ENCODE measurements around the gene RAB27A. TPM values are rescaled to one million over a fixed set of nuclear protein-coding genes. Genes with fewer than 3 reads are reported as not detected.

The RAB27A gene
- total and polyA plus RNA-seq, 2 of the 13 experiments (the other 11 are each of a cell fraction or from before 2014, with no cell fraction given): 3.4 to 8.1 TPM

- peak; percentile 88 for TF ChIP-seq ZMYM3 (CRISPR knock-in tag; IDR thresholded peaks at IDR 0.05)
- TF ChIP-seq USF2 (IDR thresholded peaks at IDR 0.05; ENCODE audit: low read depth, low read length): no peak
- no peak for TF ChIP-seq USF2 (CRISPR knock-in tag; IDR thresholded peaks at IDR 0.05; ENCODE audit: borderline replicate concordance)
- TF ChIP-seq, protein P1, sequence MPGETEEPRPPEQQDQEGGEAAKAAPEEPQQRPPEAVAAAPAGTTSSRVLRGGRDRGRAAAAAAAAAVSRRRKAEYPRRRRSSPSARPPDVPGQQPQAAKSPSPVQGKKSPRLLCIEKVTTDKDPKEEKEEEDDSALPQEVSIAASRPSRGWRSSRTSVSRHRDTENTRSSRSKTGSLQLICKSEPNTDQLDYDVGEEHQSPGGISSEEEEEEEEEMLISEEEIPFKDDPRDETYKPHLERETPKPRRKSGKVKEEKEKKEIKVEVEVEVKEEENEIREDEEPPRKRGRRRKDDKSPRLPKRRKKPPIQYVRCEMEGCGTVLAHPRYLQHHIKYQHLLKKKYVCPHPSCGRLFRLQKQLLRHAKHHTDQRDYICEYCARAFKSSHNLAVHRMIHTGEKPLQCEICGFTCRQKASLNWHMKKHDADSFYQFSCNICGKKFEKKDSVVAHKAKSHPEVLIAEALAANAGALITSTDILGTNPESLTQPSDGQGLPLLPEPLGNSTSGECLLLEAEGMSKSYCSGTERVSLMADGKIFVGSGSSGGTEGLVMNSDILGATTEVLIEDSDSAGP (CRISPR knock-in tag; IDR thresholded peaks at IDR 0.05; ENCODE audit: borderline replicate concordance): peak; percentile 83
- peak; percentile 81 for TF ChIP-seq POLR2AphosphoS5 (IDR thresholded peaks at IDR 0.05; ENCODE audit: low read depth, low read length)
- TF ChIP-seq ZNF563 (CRISPR knock-in tag; IDR thresholded peaks at IDR 0.05): peak; percentile 55; the same call in 1 of the 2 replicates
- TF ChIP-seq GTF3A (CRISPR knock-in tag; conservative IDR thresholded peaks at IDR 0.05): peak; percentile 77; the same call in 1 of the 2 replicates
- no peak for TF ChIP-seq DPF2 (CRISPR knock-in tag; IDR thresholded peaks at IDR 0.05; ENCODE audit: borderline replicate concordance, low read depth)
- TF ChIP-seq YEATS4 (CRISPR knock-in tag; IDR thresholded peaks at IDR 0.05; ENCODE audit: borderline replicate concordance): peak; percentile 92
- TF ChIP-seq ZNF781 (CRISPR knock-in tag; IDR thresholded peaks at IDR 0.05; ENCODE audit: borderline replicate concordance, not compliant biosample characterization): no peak
- no peak; the same call in 1 of the 2 replicates for TF ChIP-seq RFX3 (CRISPR knock-in tag; IDR thresholded peaks at IDR 0.05)
- peak; percentile 47; the same call in 1 of the 2 replicates for TF ChIP-seq KDM4B (CRISPR knock-in tag; IDR thresholded peaks at IDR 0.05)
- no peak for TF ChIP-seq ZBTB7A (CRISPR knock-in tag; IDR thresholded peaks at IDR 0.05)
- TF ChIP-seq TBL1XR1 (IDR thresholded peaks at IDR 0.05; ENCODE audit: borderline replicate concordance, low read length, partially characterized antibody): no peak
- TF ChIP-seq ZSCAN9 (CRISPR knock-in tag; IDR thresholded peaks at IDR 0.05; ENCODE audit: borderline replicate concordance): peak; percentile 88; the same call in 1 of the 2 replicates
- TF ChIP-seq THYN1 (CRISPR knock-in tag; IDR thresholded peaks at IDR 0.05; ENCODE audit: borderline replicate concordance, low read depth): no peak
- peak; percentile 82; the same call in 1 of the 2 replicates for TF ChIP-seq HBP1 (CRISPR knock-in tag; IDR thresholded peaks at IDR 0.05; ENCODE audit: low read depth)
- no peak for TF ChIP-seq JUNB (CRISPR knock-in tag; IDR thresholded peaks at IDR 0.05; ENCODE audit: borderline replicate concordance)
- peak; percentile 75 for TF ChIP-seq NR2C2 (CRISPR knock-in tag; IDR thresholded peaks at IDR 0.05; ENCODE audit: borderline replicate concordance)
- TF ChIP-seq SIN3B (IDR thresholded peaks at IDR 0.05; ENCODE audit: low read length): no peak
- TF ChIP-seq SCMH1 (CRISPR knock-in tag; IDR thresholded peaks at IDR 0.05; ENCODE audit: borderline replicate concordance): no peak
- TF ChIP-seq SNAPC2 (CRISPR knock-in tag; IDR thresholded peaks at IDR 0.05): peak; percentile 95; the same call in 1 of the 2 replicates
- TF ChIP-seq ZNF383 (CRISPR knock-in tag; IDR thresholded peaks at IDR 0.05; ENCODE audit: borderline replicate concordance): peak; percentile 89; the same call in 1 of the 2 replicates
Observed at GRCh38 chr15:55318588-55319494, 29.2 kb upstream of the RAB27A start, which contains the start of the genes PIGB and PIGBOS1 (continued).
